CD4-positive, alpha-beta T cell (primary cell): ENCODE results near the gene SPTBN4. TPM values are rescaled to one million over a fixed set of nuclear protein-coding genes. Genes with fewer than 3 reads are reported as not detected.
A peak's percentile ranks its signal among the peaks of the same experiment; 100 is the strongest.

Source experiments
- ATAC-seq: fragments of 200-7000 bp; cut with Tn5 transposase; one replicate; pipeline ENCODE4 v1.10.0; 2022; ENCODE audit warnings: mild to moderate bottlenecking; ENCODE audit not compliant: poor library complexity
- CTCF ChIA-PET: fragments of 350-600 bp; sonication (Branson Sonifier 250); formaldehyde crosslinking; loops from one replicate; lab custom pipeline; 2021; ENCODE audit warnings: antibody characterized with exemption, inconsistent platforms; lab: Charles Lee
- POLR2A ChIA-PET: fragments of 350-600 bp; sonication (Branson Sonifier 250); formaldehyde crosslinking; loops from one replicate; lab custom pipeline; 2021; ENCODE audit warnings: antibody characterized with exemption, inconsistent platforms; lab: Charles Lee
- DNase-seq, 14 experiments: peaks; one replicate each; pipeline ENCODE4 v3.0.0-alpha.2; 2013 to 2020; ENCODE audit warnings: mixed read lengths in 2 of 14
- H3K27ac ChIP-seq, 2 donors: one replicate each; pipeline versions ENCODE4 v1.5.1 to v1.7.0; 2013; ENCODE audit warnings: low read length in 2 of 2, low read depth in 1 of 2, mild to moderate bottlenecking in 1 of 2
- H3K27me3 ChIP-seq, 2 experiments: 1 replicate in 1 of 2; 2 replicates in 1 of 2; pipeline versions ENCODE4 v1.6.1 to v1.7.0; 2013; ENCODE audit warnings: low read length in 2 of 2, control low read depth in 1 of 2, mild to moderate bottlenecking in 1 of 2, moderate library complexity in 1 of 2; ENCODE audit not compliant: insufficient read depth in 2 of 2, control insufficient read depth in 1 of 2
- H3K36me3 ChIP-seq: one replicate; pipeline ENCODE4 v1.6.1; 2013; ENCODE audit warnings: low read length, control low read depth; ENCODE audit not compliant: insufficient read depth
- H3K4me1 ChIP-seq: one replicate; pipeline ENCODE4 v1.6.1; 2013; ENCODE audit warnings: low read length, control low read depth; ENCODE audit not compliant: insufficient read depth
- H3K4me3 ChIP-seq: one replicate; pipeline ENCODE4 v1.5.1; 2013; ENCODE audit warnings: mild to moderate bottlenecking, low read length, moderate library complexity
- H3K9me3 ChIP-seq, 2 experiments: 1 replicate in 1 of 2; 2 replicates in 1 of 2; pipeline versions ENCODE4 v1.6.1 to v1.7.0; 2013; ENCODE audit warnings: low read length in 2 of 2, mild to moderate bottlenecking in 2 of 2, control low read depth in 1 of 2, moderate library complexity in 1 of 2; ENCODE audit not compliant: control insufficient read depth in 1 of 2, insufficient read depth in 1 of 2
- H3K27ac Mint-ChIP-seq: one replicate; pipeline ENCODE4 v1.8.0; 2020; ENCODE audit warnings: mixed read lengths
- H3K27me3 Mint-ChIP-seq: one replicate; pipeline ENCODE4 v1.8.0; 2021; ENCODE audit warnings: mixed read lengths
- H3K36me3 Mint-ChIP-seq: one replicate; pipeline ENCODE4 v1.8.0; 2021; ENCODE audit warnings: low read depth, mixed read lengths
- H3K4me1 Mint-ChIP-seq: one replicate; pipeline ENCODE4 v1.8.0; 2021; ENCODE audit warnings: low read depth, mixed read lengths
- H3K4me3 Mint-ChIP-seq: one replicate; pipeline ENCODE4 v1.8.0; 2020; ENCODE audit warnings: mild to moderate bottlenecking, mixed read lengths
- H3K9me3 Mint-ChIP-seq: one replicate; pipeline ENCODE4 v1.8.0; 2020; ENCODE audit warnings: mixed read lengths
- intact Hi-C, 2 experiments: fragments of 100-400 bp; cut with DNase I in 1 of 2; cut with micrococcal nuclease in 1 of 2; formaldehyde crosslinking; loops; one replicate each; pipeline versions ENCODE4 v1.15.1 to v1.9.0; 2023 to 2025; cut with DNase I, micrococcal nuclease
- total RNA-seq, 174 experiments: library from RNA in 2 of 174; stranded (reverse) in 2 of 174; gene quantifications; one replicate each; pipeline ENCODE4 v1.2.3 and lab custom pipeline; 2021 to 2026
- TF ChIP-seq, protein P1 (sequence below): fragments of 200-600 bp; IDR thresholded peaks from one replicate; pipeline ENCODE4 v1.8.0; 2022; ENCODE audit warnings: antibody characterized with exemption, mild to moderate bottlenecking

Gene SPTBN4
- total RNA-seq, 2 experiments from 2014 or later: 0.59 to 0.88 TPM

DNA sequence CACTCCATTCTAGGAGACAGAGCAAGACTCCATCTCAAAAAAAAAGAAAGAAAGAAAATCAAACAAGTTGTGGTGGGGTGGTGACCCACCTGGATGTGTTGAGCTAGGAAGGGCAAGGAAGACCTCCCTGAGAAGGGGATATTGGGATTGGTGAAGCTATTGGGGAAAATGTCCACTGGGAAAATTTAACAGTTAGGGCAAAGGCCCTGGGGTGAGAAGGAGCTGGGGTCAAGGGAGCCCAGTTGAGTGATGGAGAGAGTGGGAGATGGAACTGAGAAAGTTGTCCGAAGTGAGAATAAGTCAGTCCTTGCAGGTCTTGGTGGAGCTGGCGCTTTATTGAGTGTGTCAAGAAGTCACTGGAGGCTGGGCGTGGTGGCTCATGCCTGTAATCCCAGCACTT, 28.5 kb upstream of the SPTBN4 start:
- TF ChIP-seq, protein P1, sequence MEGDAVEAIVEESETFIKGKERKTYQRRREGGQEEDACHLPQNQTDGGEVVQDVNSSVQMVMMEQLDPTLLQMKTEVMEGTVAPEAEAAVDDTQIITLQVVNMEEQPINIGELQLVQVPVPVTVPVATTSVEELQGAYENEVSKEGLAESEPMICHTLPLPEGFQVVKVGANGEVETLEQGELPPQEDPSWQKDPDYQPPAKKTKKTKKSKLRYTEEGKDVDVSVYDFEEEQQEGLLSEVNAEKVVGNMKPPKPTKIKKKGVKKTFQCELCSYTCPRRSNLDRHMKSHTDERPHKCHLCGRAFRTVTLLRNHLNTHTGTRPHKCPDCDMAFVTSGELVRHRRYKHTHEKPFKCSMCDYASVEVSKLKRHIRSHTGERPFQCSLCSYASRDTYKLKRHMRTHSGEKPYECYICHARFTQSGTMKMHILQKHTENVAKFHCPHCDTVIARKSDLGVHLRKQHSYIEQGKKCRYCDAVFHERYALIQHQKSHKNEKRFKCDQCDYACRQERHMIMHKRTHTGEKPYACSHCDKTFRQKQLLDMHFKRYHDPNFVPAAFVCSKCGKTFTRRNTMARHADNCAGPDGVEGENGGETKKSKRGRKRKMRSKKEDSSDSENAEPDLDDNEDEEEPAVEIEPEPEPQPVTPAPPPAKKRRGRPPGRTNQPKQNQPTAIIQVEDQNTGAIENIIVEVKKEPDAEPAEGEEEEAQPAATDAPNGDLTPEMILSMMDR: no peak
- H3K36me3 Mint-ChIP-seq: peaks cover 15% of the 10 kb centered on the region
- ATAC-seq (no peak), DNase-seq (no peak)
- H3K9me3 Mint-ChIP-seq: no peaks in the 10 kb centered on the region
- peaks cover 24% of the 10 kb centered on the region for H3K4me1 Mint-ChIP-seq
- no peak overlapping the region for H3K27ac ChIP-seq
- H3K27ac Mint-ChIP-seq: no peak overlapping the region
- H3K27me3 ChIP-seq: no peaks in the 10 kb centered on the region
- no peaks in the 10 kb centered on the region for H3K27me3 Mint-ChIP-seq
- no peaks in the 10 kb centered on the region for H3K9me3 ChIP-seq
- CTCF ChIA-PET: no interaction called here
- H3K4me3 ChIP-seq: no peak overlapping the region
- peaks cover 21% of the 10 kb centered on the region for H3K36me3 ChIP-seq
- intact Hi-C loops: no loop called here
- POLR2A ChIA-PET: interaction anchor here (1.5 kb wide), 1 partner anchor 12 kb away, joined by 10 read pairs; the partner anchor contains the start of gene SERTAD1
- H3K4me1 ChIP-seq: peaks cover 20% of the 10 kb centered on the region
- peak overlapping the region; percentile 38 for H3K4me3 Mint-ChIP-seq

DNA sequence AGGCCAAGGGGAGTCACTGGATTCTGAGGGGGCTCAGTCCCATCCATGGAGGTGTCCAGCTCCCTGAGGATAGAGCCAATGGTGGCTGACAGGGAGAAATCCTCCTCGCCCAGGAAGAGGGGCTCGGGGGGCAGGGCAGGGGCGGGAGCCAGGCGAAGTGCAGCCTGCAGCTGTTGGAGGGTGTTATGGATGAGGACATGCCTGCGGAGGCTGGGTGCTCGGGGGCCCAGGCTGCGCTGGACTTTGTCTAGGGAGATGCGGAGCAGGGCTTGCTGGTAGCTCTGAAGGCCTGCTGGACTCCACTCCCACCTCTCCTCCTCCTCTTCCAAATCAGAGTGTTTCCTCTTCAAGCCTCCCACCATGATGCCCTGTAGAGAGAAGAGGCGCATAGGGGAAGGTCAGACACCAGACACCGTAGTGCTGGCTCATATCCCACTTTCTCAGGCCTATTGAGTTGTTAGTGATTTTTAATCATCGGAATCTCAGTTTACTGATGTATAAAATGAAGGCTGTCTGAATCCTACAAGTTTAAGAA, 25.0 kb upstream of the SPTBN4 start:
- no peak overlapping the region for H3K27ac ChIP-seq
- H3K27ac Mint-ChIP-seq: no peak overlapping the region
- no peaks in the 10 kb centered on the region for H3K27me3 ChIP-seq
- no peak overlapping the region for H3K4me3 ChIP-seq
- peaks cover 18% of the 10 kb centered on the region for H3K4me1 ChIP-seq
- TF ChIP-seq, protein P1: no peak
- no peaks in the 10 kb centered on the region for H3K9me3 Mint-ChIP-seq
- ATAC-seq: no peak
- H3K36me3 Mint-ChIP-seq: peaks cover 29% of the 10 kb centered on the region
- peaks cover 21% of the 10 kb centered on the region for H3K36me3 ChIP-seq
- intact Hi-C loops: loop anchor here (2.0 to 10.0 kb wide), 3 partner anchors 15 to 617 kb away; partner anchors contain the start of gene AKT2 (in 1 of the 2)
- POLR2A ChIA-PET: interaction anchor here (3.6 to 4.6 kb wide), 2 partner anchors 15 to 23 kb away, joined by 28 to 70 read pairs; partner anchors contain the start of genes BLVRB and SERTAD1
- CTCF ChIA-PET: interaction anchor here (1.7 to 4.2 kb wide), 2 partner anchors 21 to 24 kb away, joined by 4 to 32 read pairs; partner anchors contain the start of gene BLVRB
- DNase-seq: no peak
- H3K4me1 Mint-ChIP-seq: peaks cover 18% of the 10 kb centered on the region
- no peaks in the 10 kb centered on the region for H3K27me3 Mint-ChIP-seq
- H3K9me3 ChIP-seq: no peaks in the 10 kb centered on the region
- H3K4me3 Mint-ChIP-seq: peak overlapping the region; percentile 96

DNA sequence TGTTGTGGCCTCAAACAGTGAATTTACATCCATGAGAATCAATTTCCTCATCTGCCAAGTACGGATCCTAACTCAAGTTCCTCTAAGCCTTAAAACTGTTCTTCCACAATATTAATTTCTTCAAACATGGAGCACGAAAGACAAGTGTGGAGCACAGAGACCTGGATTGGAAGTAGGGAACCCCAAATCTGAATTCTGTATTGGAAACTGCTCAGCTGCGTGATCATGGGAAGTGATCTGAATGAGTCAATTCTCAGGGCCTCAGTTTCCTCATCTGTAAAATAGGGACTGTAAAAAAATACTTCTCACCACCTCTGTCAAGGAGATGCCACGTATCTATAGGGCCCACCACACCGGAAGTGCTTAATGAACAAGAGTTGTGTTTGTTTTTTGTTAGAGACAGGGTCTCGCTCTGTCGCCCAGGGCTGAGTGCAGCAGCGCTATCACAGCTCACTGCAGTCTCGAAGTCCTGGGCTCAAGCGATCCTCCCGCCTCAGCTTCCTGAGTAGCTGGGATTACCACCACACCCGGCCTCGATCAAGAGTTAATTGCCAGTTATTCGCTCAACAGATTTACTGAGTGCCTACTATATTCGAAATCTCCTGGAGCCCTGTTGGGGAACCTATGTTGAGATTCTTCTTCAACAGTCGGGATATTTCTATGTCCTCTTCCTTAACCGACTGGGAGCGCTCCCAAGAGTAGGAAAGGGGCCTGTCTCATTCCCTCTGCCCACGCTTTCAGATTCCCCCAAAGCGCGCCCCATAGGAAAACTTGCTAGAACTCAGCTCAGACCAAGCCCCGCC, 24.3 kb upstream of the SPTBN4 start:
- TF ChIP-seq, protein P1: no peak
- H3K4me3 Mint-ChIP-seq: peak overlapping the region; percentile 96
- H3K4me1 Mint-ChIP-seq: peaks cover 18% of the 10 kb centered on the region
- Histone ChIP-seq H3K9me3 (no peaks in the 10 kb centered on the region), H3K27me3 (no peaks in the 10 kb centered on the region), H3K4me3 (peak overlapping the region; percentile 75), H3K36me3 (peaks cover 21% of the 10 kb centered on the region), H3K27ac (peak overlapping the region; percentile 27 to 64), H3K4me1 (peaks cover 18% of the 10 kb centered on the region)
- CTCF ChIA-PET: interaction anchor here (1.7 to 4.2 kb wide), 2 partner anchors 22 to 23 kb away, joined by 4 to 32 read pairs; partner anchors contain the start of gene BLVRB
- ATAC-seq (no peak), DNase-seq (no peak)
- H3K36me3 Mint-ChIP-seq: peaks cover 29% of the 10 kb centered on the region
- POLR2A ChIA-PET: interaction anchor here (0.6 to 4.6 kb wide), 16 partner anchors 10 to 821 kb away, joined by 3 to 71 read pairs (median 6); partner anchors contain the start of genes ACTMAP, AKT2, BLVRB and C19orf47
- intact Hi-C loops: loop anchor here (1.0 to 10.0 kb wide), 3 partner anchors 16 to 618 kb away; partner anchors contain the start of gene AKT2 (in 1 of the 2)
- H3K27ac Mint-ChIP-seq: peak overlapping the region; percentile 86
- H3K9me3 Mint-ChIP-seq: no peaks in the 10 kb centered on the region
- no peaks in the 10 kb centered on the region for H3K27me3 Mint-ChIP-seq
